T follicular helper cell (primary cell): ENCODE data around the gene SLC39A6.
"Not testable (repeated sequence)": the region's sequence is repeated elsewhere in the genome, so short reads cannot be mapped to it uniquely, and the experiment has no call there.

Experiments
- DNase-seq: peaks from one replicate; pipeline ENCODE4 v3.0.0-alpha.2; 2020; ENCODE audit warnings: low read depth

Gene SLC39A6

GRCh38 chr18:36135264-36135663, 6.1 kb upstream of the SLC39A6 start:
- DNase-seq, result no peak

DNA sequence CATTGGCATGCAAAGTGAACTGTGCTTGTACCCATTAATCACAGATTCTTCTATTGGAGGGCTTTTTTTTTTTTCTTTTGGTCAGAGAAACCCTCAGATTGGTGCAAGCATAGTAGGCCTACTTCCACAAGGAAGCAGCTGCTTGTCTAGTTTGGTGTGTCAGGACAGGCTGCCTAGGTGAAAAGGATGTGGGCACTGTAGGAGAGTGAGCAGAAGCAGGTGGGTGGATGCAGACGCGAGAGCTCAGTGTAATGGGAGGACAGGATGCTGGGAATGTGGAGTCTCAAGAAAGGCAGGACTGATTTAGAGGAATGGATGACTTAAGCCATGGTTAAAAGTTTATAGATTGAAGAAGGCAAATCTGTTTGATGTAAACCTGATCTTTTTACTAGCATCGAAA, 3.6 kb upstream of the SLC39A6 start:
- no peak for DNase-seq

DNA sequence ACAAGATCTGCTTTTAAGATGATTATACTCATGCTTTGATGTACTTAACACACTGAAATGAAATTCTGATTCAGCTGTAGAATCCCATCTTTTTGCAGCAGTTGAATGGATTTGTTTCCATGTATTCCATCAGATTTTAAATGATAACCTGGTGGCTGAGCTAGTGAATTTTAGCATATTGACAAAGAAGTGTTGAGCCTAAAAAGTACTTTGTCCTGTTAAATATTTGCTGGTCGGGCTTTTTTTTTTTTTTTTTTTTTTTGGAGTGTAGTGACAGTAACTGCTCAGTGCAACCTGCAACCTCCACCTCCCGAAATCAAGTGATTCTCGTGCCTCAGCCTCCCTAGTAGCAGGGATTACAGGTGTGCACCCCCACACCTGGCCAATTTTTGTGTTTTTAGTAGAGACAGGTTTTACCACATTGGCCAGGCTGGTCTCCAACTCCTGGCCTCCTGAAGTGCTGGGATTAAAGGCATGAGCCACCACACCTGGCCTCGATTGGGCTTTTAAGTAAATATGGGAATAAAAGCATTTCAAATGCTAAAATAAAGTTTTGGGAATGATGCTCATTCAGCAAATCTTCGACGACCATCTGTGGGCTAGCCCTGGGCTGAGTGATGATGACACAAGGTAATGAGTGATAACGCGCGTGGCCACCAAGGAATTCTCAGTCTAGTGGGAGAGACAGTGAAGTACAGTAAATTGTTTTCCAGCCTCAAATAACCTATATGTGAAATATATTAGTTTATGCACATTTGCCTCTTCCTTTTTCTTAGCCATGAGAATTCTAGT, 2.7 kb upstream of the SLC39A6 start:
- no peak for DNase-seq

DNA sequence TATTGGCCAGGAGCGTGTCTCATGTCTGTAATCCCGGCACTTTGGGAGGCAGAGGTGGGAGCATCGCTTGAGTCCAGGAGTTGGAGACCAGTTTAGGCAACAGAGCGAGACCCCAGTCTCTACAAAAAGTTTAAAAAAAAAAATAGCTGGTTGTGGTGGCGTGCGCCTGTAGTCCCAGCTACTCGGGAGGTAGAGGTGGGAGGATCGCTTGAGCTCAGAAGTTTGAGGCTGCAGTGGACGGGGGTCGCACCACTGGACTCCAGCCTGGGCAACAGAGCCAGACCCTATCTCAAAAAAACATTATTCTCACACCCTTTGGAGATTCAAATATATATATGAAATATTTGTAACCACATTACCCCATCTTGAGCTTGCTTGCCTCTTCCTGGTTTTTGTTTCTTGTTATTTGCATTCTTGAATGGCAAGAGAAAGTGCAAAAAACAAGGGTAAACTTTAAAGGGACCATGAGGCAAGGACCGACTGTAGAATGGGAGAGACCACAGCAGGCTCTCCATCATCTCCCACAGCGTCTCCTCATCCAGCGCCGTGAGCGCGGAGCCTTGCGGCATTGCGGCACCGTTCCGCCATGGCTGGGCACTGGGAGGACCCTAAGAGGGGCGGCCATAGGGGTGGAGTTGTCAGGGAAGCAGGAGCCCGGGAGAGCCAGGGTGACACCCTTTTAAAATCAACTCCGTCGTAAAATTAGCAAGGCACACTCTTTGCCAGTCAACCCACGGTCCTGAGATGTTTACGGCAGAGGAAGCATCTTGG, 1.9 kb upstream of the SLC39A6 start:
- DNase-seq, result no peak

GRCh38 chr18:36130039-36130831, 1.1 kb upstream of the SLC39A6 start:
- no peak for DNase-seq

DNA sequence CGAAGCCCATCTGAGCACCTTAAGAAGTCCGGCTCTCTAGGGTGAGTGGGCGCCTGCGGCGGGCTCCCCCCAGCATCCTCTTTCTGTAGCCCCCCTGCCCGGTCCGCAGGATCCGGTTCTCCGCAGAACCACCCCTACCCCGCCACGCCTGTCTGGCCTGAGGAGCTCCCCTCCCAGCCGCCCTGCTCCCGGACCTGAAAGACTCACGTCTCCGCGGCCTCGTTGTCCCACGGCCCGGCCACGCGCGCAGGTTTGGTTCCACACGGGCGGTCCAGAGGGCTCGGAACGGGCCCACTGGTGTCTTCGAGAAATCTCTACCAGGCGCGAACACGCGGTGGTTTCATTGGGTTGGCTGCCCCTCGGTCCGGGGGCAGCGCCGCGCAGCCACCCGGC, 237 bp downstream of the SLC39A6 start:
- DNase-seq, result no peak

DNA sequence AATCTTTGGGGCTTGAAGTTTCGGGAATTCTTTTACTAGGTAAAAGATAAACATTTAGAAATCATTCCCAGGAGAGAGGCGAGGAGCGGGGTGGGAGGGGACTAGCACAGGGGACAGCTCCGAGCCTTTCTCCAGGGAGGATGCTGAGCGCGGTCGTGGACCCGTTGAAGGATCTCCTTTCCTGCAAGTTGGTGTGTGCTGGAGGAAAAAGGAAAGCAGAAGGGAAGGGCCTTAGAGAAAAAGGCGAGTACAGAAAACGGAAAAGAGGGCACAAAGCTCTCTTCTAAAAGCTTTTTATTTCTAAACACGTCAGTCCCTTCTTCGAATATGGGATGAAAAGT, 640 bp downstream of the SLC39A6 start:
- no peak for DNase-seq

- no peak for DNase-seq
These were observed 1.2 kb downstream of the SLC39A6 start for GRCh38 chr18:36127836-36128529.

DNA sequence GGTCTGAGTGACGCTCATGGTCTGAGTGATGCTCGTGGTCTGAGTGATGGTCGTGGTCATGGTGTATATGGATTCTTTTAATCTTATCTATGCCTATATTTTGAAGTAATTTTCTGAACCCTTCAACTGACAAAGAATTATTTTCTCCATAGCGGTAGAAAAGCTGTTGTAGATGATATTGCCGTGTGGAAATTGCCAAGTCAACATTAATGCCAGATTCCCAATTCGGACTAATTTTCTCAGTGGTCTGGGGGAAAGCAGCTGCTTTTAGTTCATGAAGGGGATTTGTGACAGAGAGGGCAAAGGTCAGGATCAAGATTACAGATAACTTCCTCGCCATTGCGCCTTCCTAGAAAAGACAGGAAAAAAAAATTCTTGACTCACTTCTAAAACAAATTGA, 2.5 kb downstream of the SLC39A6 start:
- DNase-seq, result no peak

DNA sequence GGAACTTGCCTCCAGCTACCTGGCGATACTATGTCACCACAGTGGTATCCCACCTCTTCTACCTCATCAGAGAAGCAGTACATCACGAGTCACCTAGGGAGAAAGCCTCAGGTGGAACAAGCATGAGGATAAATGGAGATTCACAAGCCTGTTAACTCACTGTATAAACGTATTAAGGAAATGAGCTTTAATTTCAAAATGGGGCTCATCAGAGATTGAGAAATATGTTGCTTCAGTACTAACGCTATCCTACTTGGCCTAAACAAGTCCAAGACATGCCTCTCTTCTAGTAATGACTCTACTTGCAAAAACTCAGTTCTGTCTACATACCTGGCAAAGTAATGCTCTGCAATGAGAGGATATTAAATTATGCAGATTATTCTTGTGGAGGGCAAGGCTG, 4.3 kb downstream of the SLC39A6 start:
- DNase-seq, result no peak

- no peak for DNase-seq
These were observed 8.8 kb downstream of the SLC39A6 start for GRCh38 chr18:36120297-36120696.

- DNase-seq, result not testable (repeated sequence)
These were observed 12.4 kb downstream of the SLC39A6 start for GRCh38 chr18:36116771-36117170.

DNA sequence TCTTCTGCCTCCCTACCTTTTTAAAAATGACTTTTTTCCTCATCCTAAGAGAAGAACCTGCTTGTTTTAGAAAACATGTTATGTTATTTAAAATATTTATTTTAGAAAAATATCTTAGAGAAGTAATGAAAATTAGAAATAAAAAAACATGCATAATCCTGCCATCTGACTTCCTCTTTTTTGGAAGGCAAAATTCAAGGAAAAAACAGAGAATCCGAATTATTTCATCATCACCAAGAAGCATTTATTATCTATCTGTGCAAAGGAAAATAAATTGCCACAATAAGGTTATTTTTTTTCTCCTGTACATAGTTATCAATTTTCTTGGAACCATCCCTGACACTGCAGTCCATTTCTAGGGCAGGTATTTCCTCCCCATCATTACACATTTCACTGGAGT, 14.4 kb downstream of the SLC39A6 start:
- DNase-seq, result no peak

DNA sequence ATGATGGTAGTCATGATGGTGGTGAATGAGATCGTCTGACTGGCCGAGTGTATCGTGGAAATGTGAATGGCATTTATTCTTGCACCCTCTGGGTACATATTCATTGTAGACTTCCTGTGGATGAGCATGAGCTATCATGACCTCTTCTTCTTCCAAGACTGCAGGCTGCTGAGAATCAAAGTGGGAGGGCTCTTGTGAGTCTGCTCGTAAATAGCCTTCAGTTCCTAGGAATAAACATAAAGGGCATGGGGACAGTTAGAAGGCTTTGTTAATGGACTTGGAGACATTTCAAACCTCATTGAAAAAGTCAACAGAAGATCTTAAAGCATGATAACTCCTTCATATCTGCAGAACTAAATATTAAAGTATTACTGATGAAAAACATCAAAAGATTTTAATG, 14.9 kb downstream of the SLC39A6 start:
- DNase-seq, result no peak

GRCh38 chr18:36112302-36112701, 16.8 kb downstream of the SLC39A6 start:
- no peak for DNase-seq

DNA sequence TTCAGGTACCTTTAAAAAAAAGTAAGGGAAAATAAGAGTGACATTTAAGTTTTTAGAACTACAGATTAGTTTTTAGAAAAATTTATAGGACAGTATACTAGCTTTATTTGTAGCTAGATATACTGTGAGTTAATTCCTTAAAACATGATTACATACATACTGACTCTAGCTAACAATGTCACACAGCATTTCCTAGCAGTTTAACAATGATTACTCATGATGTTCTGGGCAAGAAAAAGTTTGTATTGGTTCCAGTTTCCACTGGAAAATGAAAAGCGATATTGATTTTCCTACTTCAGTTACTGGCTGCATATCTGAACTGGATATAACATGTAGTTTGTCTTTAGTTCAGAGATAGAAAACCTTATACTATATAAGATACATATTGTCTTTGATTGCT, 19.4 kb downstream of the SLC39A6 start:
- no peak for DNase-seq

GRCh38 chr18:36108601-36109000, 20.5 kb downstream of the SLC39A6 start:
- DNase-seq, result no peak

GRCh38 chr18:36108196-36108595, 20.9 kb downstream of the SLC39A6 start:
- DNase-seq, result no peak

- no peak for DNase-seq
These were observed 21.7 kb downstream of the SLC39A6 start for GRCh38 chr18:36107477-36107876.

DNA sequence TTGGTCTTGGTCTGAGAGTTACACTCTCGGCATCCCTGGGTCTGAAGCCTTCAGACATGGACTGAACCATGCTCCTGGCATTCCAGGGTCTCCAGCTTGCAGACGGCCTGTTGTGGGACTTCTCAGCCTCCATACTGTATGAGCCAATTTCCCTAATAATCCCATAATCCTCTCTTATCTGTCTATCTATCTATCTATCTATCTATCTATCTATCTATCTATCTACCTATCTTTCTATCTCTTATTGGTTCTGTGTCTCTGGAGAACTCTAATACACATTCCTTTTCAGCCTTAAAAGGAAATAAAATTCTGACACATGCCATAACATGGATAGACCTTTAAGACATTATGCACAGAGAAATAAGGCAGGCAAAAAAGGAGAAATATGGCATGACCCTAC, 24.4 kb downstream of the SLC39A6 start:
- DNase-seq, result no peak

DNA sequence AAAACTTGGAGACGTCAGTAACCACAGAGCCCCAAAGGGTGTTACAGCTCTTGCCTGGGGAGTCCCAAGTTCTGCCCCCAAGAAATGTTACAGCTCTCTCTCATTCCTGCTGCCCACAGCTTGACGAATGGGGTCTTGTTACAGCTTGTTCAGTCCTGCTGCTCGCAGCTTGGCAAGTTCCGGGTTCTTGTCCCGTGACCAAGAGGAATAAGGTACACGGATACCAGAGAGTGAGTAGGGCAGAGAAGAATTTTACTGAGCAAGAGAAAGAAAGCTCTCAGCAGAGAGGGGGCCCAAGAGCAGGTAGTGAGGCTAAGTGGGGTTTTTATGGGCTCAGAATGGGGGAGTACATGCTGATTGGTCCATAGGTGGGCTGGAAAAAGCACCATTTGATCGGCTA, 27.2 kb downstream of the SLC39A6 start:
- no peak for DNase-seq

DNA sequence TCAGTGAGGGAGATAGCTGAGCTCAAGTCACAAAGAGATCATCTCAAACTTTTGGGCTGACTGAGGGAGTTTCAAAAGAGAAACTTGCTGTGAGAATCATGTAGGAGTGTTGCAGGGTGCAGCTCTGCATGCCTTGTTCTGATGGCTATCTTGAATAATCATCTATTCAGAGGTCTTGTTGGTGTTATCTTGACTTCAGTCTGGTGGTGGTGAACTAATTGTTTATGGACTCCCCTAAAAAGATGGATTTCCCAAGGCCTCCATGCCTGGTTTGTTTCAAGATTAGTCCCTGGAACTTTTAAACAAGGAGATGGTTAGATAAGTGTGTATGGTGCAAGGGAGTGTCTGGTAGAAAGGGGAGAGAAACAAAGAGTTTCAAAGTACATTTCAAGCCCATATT, 29.8 kb downstream of the SLC39A6 start:
- no peak for DNase-seq
